HCT116 (cell line): ENCODE data around the gene POLN.

Source experiments
- ATF3 ChIP-seq: IDR thresholded peaks from 2 replicates; pipeline ENCODE4 v1.6.1; 2012
- CEBPB ChIP-seq: IDR thresholded peaks from 2 replicates; pipeline ENCODE4 v1.6.1; 2012; ENCODE audit warnings: low read depth
- EZH2 ChIP-seq: fragments of 200-600 bp; sonication (generic); IDR thresholded peaks from 2 replicates; pipeline ENCODE4 v1.6.1; 2017; ENCODE audit warnings: antibody characterized with exemption, mixed run types
- EZH2phosphoT487 ChIP-seq: fragments of 200-600 bp; IDR thresholded peaks from 2 replicates; pipeline ENCODE4 v1.6.1; 2018; ENCODE audit warnings: antibody characterized with exemption, borderline replicate concordance
- MAX ChIP-seq: IDR thresholded peaks from 2 replicates; pipeline ENCODE4 v1.6.1; 2012
- POLR2A ChIP-seq: IDR thresholded peaks from 2 replicates; pipeline ENCODE4 v1.7.0; 2011; ENCODE audit warnings: borderline replicate concordance; ENCODE audit not compliant: insufficient read depth, insufficient read length; ENCODE audit errors: extremely low read depth
- POLR2AphosphoS5 ChIP-seq: IDR thresholded peaks from 2 replicates; pipeline ENCODE4 v1.6.1; 2011; ENCODE audit warnings: mild to moderate bottlenecking, low read depth, low read length, moderate library complexity
- SIN3A ChIP-seq: IDR thresholded peaks from 2 replicates; pipeline ENCODE4 v1.6.1; 2012; ENCODE audit warnings: low read depth
- SP1 ChIP-seq: IDR thresholded peaks from 2 replicates; pipeline ENCODE4 v1.6.1; 2012; ENCODE audit warnings: low read depth
- TCF7L2 ChIP-seq: IDR thresholded peaks from 2 replicates; pipeline ENCODE4 v1.7.0; 2011; ENCODE audit warnings: borderline replicate concordance, inconsistent platforms; ENCODE audit not compliant: insufficient read depth, insufficient read length; ENCODE audit errors: extremely low read depth
- ZBTB33 ChIP-seq: IDR thresholded peaks from 2 replicates; pipeline ENCODE4 v1.6.1; 2011; ENCODE audit warnings: mild to moderate bottlenecking, low read length, moderate library complexity; ENCODE audit not compliant: insufficient replicate concordance; ENCODE audit errors: extremely low read depth
- ZFX ChIP-seq: fragments of 450-650 bp; IDR thresholded peaks from 2 replicates; pipeline ENCODE4 v1.6.1; 2017
- TF ChIP-seq, protein P1 (sequence below), 3 experiments: fragments of 200-600 bp in 1 of 3; sonication (generic) in 1 of 3; IDR thresholded peaks in 2 of 3; conservative IDR thresholded peaks in 1 of 3; 2 replicates each; pipeline ENCODE4 v1.5.1; 2012 to 2017; ENCODE audit warnings: low read depth in 2 of 3, low read length in 2 of 3, antibody characterized with exemption in 1 of 3, borderline replicate concordance in 1 of 3, control low read depth in 1 of 3, mild to moderate bottlenecking in 1 of 3, mixed read lengths in 1 of 3, mixed run types in 1 of 3, moderate library complexity in 1 of 3; ENCODE audit not compliant: insufficient read depth in 1 of 3
- TF ChIP-seq, protein P2 (sequence below): IDR thresholded peaks from 2 replicates; pipeline ENCODE4 v1.6.1; 2012; ENCODE audit warnings: low read depth

DNA sequence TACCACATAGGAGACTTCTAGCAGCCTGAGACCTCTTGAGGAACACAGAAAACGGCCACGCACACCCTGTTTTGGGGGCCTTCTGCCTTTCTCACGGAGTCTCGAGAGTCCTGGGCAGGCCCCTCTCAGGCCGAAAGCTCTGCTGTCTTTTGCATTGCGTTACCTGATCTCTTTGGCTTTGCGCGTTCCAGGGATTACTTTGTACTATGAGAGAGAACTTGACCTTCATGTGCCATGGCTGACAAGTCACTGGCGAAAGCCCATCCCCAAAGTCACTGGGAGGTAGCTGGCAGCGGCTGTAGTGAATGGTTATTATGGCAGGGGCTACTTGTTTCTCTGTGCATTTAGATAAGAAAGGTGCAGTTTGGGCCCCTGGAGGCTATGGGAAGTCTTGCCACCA is 190.8 kb downstream of the POLN start:
- TF ChIP-seq POLR2AphosphoS5 (no peak), MAX (no peak), POLR2A (no peak), EZH2 (no peak), SP1 (no peak), TCF7L2 (no peak), SIN3A (no peak), ATF3 (no peak), ZBTB33 (no peak), ZFX (no peak), EZH2phosphoT487 (no peak), CEBPB (no peak)
- TF ChIP-seq, protein P1, sequence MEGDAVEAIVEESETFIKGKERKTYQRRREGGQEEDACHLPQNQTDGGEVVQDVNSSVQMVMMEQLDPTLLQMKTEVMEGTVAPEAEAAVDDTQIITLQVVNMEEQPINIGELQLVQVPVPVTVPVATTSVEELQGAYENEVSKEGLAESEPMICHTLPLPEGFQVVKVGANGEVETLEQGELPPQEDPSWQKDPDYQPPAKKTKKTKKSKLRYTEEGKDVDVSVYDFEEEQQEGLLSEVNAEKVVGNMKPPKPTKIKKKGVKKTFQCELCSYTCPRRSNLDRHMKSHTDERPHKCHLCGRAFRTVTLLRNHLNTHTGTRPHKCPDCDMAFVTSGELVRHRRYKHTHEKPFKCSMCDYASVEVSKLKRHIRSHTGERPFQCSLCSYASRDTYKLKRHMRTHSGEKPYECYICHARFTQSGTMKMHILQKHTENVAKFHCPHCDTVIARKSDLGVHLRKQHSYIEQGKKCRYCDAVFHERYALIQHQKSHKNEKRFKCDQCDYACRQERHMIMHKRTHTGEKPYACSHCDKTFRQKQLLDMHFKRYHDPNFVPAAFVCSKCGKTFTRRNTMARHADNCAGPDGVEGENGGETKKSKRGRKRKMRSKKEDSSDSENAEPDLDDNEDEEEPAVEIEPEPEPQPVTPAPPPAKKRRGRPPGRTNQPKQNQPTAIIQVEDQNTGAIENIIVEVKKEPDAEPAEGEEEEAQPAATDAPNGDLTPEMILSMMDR (IDR thresholded peaks at IDR 0.05 in 2 of 3, conservative IDR thresholded peaks at IDR 0.05 in 1 of 3; ENCODE audit: borderline replicate concordance in 1 of 3, insufficient read depth in 1 of 3, low read depth in 2 of 3, low read length in 2 of 3): no peak
- TF ChIP-seq, protein P2, sequence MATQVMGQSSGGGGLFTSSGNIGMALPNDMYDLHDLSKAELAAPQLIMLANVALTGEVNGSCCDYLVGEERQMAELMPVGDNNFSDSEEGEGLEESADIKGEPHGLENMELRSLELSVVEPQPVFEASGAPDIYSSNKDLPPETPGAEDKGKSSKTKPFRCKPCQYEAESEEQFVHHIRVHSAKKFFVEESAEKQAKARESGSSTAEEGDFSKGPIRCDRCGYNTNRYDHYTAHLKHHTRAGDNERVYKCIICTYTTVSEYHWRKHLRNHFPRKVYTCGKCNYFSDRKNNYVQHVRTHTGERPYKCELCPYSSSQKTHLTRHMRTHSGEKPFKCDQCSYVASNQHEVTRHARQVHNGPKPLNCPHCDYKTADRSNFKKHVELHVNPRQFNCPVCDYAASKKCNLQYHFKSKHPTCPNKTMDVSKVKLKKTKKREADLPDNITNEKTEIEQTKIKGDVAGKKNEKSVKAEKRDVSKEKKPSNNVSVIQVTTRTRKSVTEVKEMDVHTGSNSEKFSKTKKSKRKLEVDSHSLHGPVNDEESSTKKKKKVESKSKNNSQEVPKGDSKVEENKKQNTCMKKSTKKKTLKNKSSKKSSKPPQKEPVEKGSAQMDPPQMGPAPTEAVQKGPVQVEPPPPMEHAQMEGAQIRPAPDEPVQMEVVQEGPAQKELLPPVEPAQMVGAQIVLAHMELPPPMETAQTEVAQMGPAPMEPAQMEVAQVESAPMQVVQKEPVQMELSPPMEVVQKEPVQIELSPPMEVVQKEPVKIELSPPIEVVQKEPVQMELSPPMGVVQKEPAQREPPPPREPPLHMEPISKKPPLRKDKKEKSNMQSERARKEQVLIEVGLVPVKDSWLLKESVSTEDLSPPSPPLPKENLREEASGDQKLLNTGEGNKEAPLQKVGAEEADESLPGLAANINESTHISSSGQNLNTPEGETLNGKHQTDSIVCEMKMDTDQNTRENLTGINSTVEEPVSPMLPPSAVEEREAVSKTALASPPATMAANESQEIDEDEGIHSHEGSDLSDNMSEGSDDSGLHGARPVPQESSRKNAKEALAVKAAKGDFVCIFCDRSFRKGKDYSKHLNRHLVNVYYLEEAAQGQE: no peak
